ENCODE measurements around the gene FOXF1.

Gene FOXF1

GRCh38 chr16:86503830-86504229, 6.5 kb upstream of the FOXF1 start:
- in situ Hi-C loops (cut with MboI; ENCODE audit: low sequenced_read_pairs), result loop anchor here (25.0 kb wide), 1 partner anchor 692 kb away; no protein-coding TSS in a partner anchor

GRCh38 chr16:86504315-86505184, 5.8 kb upstream of the FOXF1 start:
- in situ Hi-C loops (cut with MboI; ENCODE audit: low sequenced_read_pairs), result loop anchor here (25.0 kb wide), 1 partner anchor 692 kb away; no protein-coding TSS in a partner anchor

GRCh38 chr16:86505185-86505898, 5.0 kb upstream of the FOXF1 start:
- in situ Hi-C loops (cut with MboI; ENCODE audit: low sequenced_read_pairs), result loop anchor here (25.0 kb wide), 1 partner anchor 693 kb away; no protein-coding TSS in a partner anchor

DNA sequence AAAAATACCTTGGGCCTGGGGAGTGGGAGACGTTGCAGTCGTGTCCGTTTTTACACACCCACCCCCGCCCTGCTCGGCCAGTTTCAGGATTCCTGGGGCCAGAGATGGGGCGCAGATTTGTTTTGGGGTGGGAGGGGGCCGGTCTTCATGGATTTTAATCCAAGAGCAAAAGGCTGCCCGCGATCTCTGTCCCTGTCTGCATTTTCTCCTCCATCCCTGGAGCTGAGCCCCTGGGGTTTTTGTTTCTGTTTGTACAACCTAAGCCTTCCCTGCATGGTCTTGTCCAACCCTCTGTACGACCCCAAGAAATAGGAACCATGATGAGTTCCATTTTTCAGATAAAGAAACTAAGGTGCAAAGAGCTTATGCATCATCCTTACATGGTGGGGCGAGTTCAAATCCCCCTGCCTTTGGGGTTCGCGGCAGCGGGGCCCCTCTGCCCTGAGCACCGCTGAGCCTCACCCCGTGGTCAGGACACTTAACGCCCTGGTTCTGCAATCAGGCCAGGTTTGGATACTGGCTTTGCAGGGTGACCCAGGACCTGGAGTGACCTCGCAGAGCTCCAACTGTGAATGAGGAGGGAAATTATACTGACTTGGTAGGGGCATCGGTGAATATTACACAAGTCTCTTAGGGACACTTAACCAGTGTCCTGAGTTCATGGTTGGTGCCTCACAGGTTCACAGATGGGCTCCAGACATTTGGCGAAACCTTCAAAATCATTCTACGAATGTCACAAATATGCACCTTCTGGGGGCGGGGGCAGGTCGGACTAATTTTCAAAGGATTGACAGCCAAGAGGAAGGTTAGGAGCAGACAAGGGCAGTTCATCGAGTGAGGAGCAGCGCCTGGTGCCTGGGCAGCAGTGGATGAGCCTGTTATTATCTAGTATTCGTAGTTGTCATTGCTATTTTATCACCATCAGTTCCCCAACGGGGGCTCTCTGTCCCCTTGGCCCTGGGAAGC, 4.1 kb upstream of the FOXF1 start:
- in situ Hi-C loops (cut with MboI; ENCODE audit: low sequenced_read_pairs), result loop anchor here (25.0 kb wide), 1 partner anchor 694 kb away; no protein-coding TSS in a partner anchor

DNA sequence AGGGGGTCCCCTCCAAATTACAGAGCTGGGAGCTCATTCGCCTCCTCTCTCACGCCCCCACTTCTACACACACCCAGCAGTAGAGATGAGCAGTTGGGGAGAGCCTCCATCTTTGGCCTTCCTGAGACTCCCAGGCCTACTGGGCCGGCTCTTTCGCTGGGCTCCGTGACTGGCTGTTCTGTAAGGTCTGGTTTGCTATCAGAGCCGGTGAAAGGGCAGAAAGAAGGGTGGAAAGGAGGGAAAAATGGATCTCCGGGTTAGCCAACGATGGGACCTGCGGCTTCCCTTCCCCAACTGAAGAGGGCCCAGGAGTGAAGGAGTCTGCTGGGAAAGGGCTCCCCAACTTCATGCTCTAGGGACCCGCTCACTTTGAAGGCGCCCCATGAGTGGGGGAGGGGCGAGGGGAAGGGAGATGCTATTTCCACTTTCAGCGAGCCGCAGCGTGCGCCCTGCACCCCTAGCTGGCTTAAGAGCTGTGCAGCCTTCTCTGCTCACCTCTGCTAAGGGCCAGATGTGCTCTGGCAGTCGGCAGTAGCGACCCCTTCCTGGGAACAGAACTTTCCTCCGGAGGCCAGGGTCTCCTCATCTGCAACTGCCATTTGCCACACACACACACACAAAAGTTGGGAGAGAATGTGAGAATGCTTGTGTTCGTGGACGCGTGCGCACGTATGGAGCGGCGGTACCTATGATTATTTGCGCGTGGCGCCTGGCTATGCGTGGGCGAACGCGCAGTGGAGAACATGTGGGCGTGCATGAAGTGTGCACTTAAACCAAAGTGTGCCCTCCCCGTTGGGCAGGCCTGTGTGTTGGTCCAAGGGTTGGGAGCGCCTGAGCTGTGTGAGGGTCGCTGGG, 2.9 kb upstream of the FOXF1 start:
- in situ Hi-C loops (cut with MboI; ENCODE audit: low sequenced_read_pairs), result loop anchor here (25.0 kb wide), 1 partner anchor 695 kb away; no protein-coding TSS in a partner anchor

DNA sequence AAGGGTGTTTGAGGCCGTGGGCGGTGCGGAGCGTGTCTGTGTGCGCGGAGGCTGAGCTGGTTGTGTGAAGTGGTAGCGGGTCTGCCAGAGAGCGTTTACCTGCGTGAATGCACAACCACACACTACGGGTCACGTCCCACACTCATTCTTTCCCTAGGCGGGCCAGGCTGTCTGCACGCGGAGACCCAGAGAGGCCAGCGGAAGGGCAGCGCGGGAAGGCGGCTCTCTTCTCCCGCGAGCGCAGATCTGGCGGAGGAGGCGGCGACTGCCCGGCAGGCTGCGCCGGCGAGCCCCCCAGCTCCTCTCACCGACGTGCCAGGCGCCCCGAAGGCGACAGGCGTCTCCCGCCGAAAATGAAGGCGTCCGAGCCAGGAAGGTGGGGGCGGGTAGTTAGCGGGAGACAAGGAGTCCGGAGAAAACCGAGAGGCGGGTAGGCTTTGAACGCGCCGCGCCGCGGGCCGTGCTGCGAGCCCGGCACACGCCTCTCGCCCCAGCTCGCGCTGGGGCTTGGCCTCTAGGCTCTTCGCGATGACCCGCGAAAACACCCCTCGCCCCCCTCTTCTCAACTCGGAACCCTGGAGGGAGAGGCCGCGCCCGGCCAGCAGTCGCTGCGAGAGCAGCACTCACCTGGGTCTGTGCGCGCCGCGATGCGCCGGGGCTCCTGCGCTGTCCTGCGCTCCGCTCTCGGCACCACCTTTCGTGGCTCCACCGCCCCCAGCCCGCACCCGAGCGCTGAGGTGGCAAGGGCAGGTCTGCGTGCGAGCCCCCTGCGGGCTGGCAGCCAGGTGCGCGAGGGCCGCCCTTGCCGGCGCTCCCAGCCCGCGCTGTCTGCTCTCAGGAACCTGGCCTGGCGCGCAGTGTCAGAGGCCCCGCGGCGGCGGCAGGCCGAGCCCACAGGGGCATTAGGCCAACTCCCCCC, 2.0 kb upstream of the FOXF1 start:
- in situ Hi-C loops (cut with MboI; ENCODE audit: low sequenced_read_pairs), result loop anchor here (25.0 kb wide), 1 partner anchor 696 kb away; no protein-coding TSS in a partner anchor

DNA sequence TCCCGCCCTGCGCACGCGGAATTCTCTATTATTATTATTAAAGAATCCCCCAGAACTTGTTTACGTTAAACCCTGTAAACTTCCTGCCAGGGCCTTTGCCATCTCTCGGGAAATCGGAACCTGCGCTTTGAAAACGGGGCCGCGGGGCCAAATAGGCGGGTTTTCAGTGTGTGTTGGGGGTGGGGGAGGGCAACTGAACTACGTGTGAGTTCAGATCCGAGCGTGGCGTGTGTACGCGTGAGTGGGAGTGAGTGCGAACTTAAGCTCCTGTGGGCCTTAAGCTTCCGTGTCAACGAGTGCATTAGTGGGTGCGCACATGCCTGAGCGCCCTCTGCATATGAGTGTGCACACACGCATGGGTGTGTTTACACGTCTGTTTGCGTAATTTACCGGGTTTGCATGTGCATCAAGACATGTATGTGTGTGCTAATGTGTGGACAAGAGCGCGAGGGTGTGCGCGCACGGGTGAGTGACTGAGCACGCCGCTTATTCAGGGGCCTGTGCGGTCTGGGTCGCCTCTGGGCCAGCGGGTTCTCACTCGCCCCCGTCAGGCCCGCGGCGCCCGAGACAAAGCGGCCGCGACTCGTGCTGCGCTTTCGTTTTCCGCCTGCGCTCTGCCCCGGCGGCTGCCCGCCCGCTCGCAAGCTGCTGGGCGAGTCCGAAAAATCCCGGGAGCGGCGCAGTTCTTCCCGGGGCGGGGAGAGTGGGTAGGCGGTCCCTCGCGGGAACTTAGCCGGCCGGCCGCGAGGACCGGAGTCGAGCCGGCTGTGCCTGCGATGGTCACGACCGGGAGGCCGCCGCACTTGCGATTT, 1.2 kb upstream of the FOXF1 start:
- in situ Hi-C loops (cut with MboI; ENCODE audit: low sequenced_read_pairs), result loop anchor here (25.0 kb wide), 1 partner anchor 697 kb away; no protein-coding TSS in a partner anchor

DNA sequence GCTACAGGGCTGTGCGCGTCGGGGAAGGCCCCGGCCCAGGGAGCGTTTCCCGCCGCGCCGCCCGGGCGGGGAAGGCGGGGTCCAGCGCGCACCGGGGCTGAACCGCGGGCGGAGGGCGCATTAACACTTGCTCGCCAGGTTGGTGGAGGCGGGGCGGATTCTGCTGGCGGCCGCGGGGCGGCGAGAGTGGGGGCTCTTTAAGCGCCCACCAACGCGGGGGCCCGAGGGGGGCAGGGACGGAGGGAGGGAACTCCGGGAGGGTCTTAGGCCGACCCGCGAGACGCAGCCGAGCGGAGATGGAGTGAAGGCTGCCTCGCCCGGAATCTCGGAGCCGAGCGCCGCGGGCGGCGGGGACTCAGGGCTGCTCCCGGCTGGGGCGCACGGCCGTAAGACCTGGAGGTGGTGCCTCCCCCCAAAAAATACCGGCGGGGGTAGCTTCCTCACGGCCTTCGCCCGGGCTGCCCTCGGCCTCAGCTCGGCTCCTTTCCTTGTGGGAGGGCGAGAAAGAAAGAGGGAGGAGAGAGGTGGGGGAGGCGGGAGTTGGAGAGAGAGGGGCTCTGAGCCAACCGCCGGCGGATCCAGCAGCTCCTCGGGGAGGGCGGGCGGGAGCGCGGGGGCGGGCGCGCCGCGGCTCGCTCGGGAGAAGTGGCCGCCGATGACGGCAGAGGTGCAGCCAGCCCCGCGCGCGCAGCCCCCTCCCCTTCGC, 415 bp upstream of the FOXF1 start:
- in situ Hi-C loops (cut with MboI; ENCODE audit: low sequenced_read_pairs), result loop anchor here (25.0 kb wide), 1 partner anchor 698 kb away; no protein-coding TSS in a partner anchor

DNA sequence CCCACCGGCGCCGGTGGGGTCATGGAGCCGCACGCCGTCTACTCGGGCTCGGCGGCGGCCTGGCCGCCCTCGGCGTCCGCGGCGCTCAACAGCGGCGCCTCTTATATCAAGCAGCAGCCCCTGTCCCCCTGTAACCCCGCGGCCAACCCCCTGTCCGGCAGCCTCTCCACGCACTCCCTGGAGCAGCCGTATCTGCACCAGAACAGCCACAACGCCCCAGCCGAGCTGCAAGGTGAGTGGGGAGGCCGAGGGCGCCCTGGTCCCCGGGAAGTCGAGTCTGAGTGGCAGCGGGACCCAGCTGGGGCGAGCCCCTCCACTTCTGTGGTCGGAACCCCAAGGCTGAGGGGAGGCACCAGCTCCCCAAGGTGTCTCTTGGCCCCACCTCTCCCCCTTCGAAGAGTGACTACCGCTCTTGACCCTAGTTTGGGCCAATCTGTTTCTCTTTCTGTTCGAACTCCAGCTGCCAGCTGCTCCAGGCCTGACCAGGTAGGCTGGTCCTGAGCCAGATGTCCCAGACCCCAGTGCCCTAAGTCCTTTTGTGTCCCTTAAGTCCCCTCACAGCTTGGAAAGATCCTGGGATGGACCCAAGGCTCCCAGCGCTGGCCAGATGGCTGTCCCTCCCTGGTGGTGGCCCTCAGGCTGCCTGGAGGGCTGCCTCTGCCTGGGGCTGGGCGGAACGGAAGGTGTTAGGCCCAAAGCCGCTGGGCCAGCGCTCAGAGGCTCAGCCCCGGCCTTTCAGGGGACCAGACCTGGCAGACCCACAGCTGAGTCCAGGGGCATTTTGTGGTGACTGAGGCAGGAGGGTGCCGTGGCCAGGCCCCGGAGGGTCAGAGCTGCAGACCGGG, 1.2 kb downstream of the FOXF1 start:
- in situ Hi-C loops (cut with MboI; ENCODE audit: low sequenced_read_pairs), result loop anchor here (25.0 kb wide), 1 partner anchor 699 kb away; no protein-coding TSS in a partner anchor

GRCh38 chr16:86512301-86512859, 2.1 kb downstream of the FOXF1 start:
- in situ Hi-C loops (cut with MboI; ENCODE audit: low sequenced_read_pairs), result loop anchor here (25.0 kb wide), 1 partner anchor 700 kb away; no protein-coding TSS in a partner anchor

GRCh38 chr16:86512860-86513470, 2.6 kb downstream of the FOXF1 start:
- in situ Hi-C loops (cut with MboI; ENCODE audit: low sequenced_read_pairs), result loop anchor here (25.0 kb wide), 1 partner anchor 701 kb away; no protein-coding TSS in a partner anchor

DNA sequence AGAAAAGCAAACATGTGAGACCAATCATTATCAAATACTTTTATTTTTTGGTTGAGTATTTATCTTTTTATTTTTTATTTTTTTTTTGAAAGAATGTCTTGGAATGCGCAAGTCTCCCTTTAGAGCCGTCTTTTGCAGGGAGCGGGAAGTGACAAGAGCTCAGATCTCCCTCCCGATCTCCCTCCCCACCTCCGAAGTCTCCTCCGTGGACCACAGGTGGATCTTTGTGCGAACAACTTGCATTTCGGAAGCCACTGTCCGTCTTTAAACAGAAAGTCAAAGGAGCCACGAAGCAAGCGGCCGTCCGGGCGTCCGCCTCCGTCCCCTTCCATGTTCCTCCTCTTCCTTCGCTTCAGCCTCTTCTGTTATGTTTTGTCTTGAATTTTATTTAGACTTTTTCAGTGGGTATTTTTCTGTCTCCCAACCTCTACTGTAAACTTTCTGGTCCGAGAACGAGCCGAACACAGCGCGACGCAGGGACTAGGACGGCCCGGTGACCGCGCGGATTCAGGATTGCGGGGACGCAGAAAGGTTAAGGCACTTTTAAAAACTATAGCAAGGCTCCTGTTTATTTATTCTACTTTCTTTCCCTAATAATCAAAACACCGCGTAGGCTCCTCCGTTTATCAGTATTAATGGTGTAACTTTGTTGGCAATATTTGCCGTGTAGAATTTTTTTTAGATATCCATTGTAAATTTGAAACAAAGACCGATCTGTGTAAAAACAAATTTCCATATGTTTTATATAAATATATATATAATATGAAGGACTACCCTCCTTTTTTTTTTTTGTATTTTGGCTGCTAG, 3.3 kb downstream of the FOXF1 start:
- in situ Hi-C loops (cut with MboI; ENCODE audit: low sequenced_read_pairs), result loop anchor here (25.0 kb wide), 1 partner anchor 701 kb away; no protein-coding TSS in a partner anchor

DNA sequence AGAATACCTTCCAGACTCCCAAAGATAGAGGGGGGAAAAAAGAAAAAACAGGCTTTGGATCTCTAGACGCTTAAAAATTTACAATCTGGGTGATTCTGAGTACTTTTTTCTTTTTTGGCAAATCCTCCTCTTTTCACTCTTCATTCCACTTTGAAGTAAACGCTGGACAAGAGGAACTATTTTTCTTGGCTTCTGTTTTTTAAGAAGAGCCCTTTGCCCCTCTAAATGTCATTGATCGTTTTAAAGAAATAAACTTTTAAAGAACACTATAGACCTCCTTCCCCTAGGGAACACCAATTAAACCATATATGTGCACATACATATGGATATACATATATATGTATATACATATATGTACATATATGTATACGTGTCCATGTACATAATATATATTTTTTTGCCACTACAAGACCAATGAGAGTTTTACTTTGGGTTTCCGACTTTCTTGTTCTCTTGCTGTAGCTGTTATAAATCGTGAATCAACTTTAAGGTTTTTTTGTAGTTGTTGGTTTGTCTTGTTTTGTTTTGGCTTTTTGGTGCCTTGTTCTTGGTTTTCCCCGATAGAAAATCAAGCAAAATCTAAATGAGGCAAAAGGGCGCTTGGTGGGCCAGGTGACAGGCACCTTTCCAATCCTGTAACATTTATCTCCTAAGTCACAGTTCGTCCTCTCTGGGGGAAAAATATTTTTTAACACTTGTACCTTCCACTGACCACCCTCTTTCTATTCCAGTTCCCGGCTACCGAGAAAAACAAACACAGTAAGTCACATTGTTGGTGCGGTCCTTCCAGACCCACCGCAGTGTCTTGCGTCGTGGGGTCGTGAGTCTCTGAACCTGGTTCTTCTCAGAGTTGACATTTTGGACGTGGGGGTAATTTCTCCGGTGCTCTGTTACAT, 4.4 kb downstream of the FOXF1 start:
- in situ Hi-C loops (cut with MboI; ENCODE audit: low sequenced_read_pairs), result loop anchor here (25.0 kb wide), 1 partner anchor 702 kb away; no protein-coding TSS in a partner anchor

Data from HL-60/S4 treated with retinoic acid at 250 ng/mL for 4 days and 3 days (cell line).